CD4-positive, alpha-beta T cell (primary cell): ENCODE results near the gene PPM1H. TPM values are rescaled to one million over a fixed set of nuclear protein-coding genes. Genes with fewer than 3 reads are reported as not detected.
"Not testable (repeated sequence)": the region's sequence is repeated elsewhere in the genome, so short reads cannot be mapped to it uniquely, and the experiment has no call there.

Experiments
- ATAC-seq: fragments of 200-7000 bp; cut with Tn5 transposase; one replicate; pipeline ENCODE4 v1.10.0; 2022; ENCODE audit warnings: mild to moderate bottlenecking; ENCODE audit not compliant: poor library complexity
- CTCF ChIA-PET: fragments of 350-600 bp; sonication (Branson Sonifier 250); formaldehyde crosslinking; loops from one replicate; lab custom pipeline; 2021; ENCODE audit warnings: antibody characterized with exemption, inconsistent platforms; lab: Charles Lee
- POLR2A ChIA-PET: fragments of 350-600 bp; sonication (Branson Sonifier 250); formaldehyde crosslinking; loops from one replicate; lab custom pipeline; 2021; ENCODE audit warnings: antibody characterized with exemption, inconsistent platforms; lab: Charles Lee
- DNase-seq, 14 experiments: peaks; one replicate each; pipeline ENCODE4 v3.0.0-alpha.2; 2013 to 2020; ENCODE audit warnings: mixed read lengths in 2 of 14
- H3K27ac ChIP-seq, 2 donors: one replicate each; pipeline versions ENCODE4 v1.5.1 to v1.7.0; 2013; ENCODE audit warnings: low read length in 2 of 2, low read depth in 1 of 2, mild to moderate bottlenecking in 1 of 2
- H3K27me3 ChIP-seq, 2 experiments: 1 replicate in 1 of 2; 2 replicates in 1 of 2; pipeline versions ENCODE4 v1.6.1 to v1.7.0; 2013; ENCODE audit warnings: low read length in 2 of 2, control low read depth in 1 of 2, mild to moderate bottlenecking in 1 of 2, moderate library complexity in 1 of 2; ENCODE audit not compliant: insufficient read depth in 2 of 2, control insufficient read depth in 1 of 2
- H3K36me3 ChIP-seq: one replicate; pipeline ENCODE4 v1.6.1; 2013; ENCODE audit warnings: low read length, control low read depth; ENCODE audit not compliant: insufficient read depth
- H3K4me1 ChIP-seq: one replicate; pipeline ENCODE4 v1.6.1; 2013; ENCODE audit warnings: low read length, control low read depth; ENCODE audit not compliant: insufficient read depth
- H3K4me3 ChIP-seq: one replicate; pipeline ENCODE4 v1.5.1; 2013; ENCODE audit warnings: mild to moderate bottlenecking, low read length, moderate library complexity
- H3K9me3 ChIP-seq, 2 experiments: 1 replicate in 1 of 2; 2 replicates in 1 of 2; pipeline versions ENCODE4 v1.6.1 to v1.7.0; 2013; ENCODE audit warnings: low read length in 2 of 2, mild to moderate bottlenecking in 2 of 2, control low read depth in 1 of 2, moderate library complexity in 1 of 2; ENCODE audit not compliant: control insufficient read depth in 1 of 2, insufficient read depth in 1 of 2
- H3K27ac Mint-ChIP-seq: one replicate; pipeline ENCODE4 v1.8.0; 2020; ENCODE audit warnings: mixed read lengths
- H3K27me3 Mint-ChIP-seq: one replicate; pipeline ENCODE4 v1.8.0; 2021; ENCODE audit warnings: mixed read lengths
- H3K36me3 Mint-ChIP-seq: one replicate; pipeline ENCODE4 v1.8.0; 2021; ENCODE audit warnings: low read depth, mixed read lengths
- H3K4me1 Mint-ChIP-seq: one replicate; pipeline ENCODE4 v1.8.0; 2021; ENCODE audit warnings: low read depth, mixed read lengths
- H3K4me3 Mint-ChIP-seq: one replicate; pipeline ENCODE4 v1.8.0; 2020; ENCODE audit warnings: mild to moderate bottlenecking, mixed read lengths
- H3K9me3 Mint-ChIP-seq: one replicate; pipeline ENCODE4 v1.8.0; 2020; ENCODE audit warnings: mixed read lengths
- CTCF ChIP-seq: fragments of 200-600 bp; IDR thresholded peaks from one replicate; pipeline ENCODE4 v1.8.0; 2022; ENCODE audit warnings: antibody characterized with exemption, mild to moderate bottlenecking
- intact Hi-C, 2 experiments: fragments of 100-400 bp; cut with DNase I in 1 of 2; cut with micrococcal nuclease in 1 of 2; formaldehyde crosslinking; loops; one replicate each; pipeline versions ENCODE4 v1.15.1 to v1.9.0; 2023 to 2025; cut with DNase I, micrococcal nuclease
- total RNA-seq, 174 experiments: library from RNA in 2 of 174; stranded (reverse) in 2 of 174; gene quantifications; one replicate each; pipeline ENCODE4 v1.2.3 and lab custom pipeline; 2021 to 2026

Gene PPM1H
- total RNA-seq, 2 experiments from 2014 or later, result not detected

GRCh38 chr12:62762645-62763044 is 172.3 kb downstream of the PPM1H start:
- Histone ChIP-seq H3K4me1 (no peaks in the 10 kb centered on the region), H3K9me3 (no peaks in the 10 kb centered on the region), H3K27me3 (no peaks in the 10 kb centered on the region), H3K27ac (no peak overlapping the region), H3K36me3 (no peaks in the 10 kb centered on the region), H3K4me3 (no peak overlapping the region)
- no peaks in the 10 kb centered on the region for H3K36me3 Mint-ChIP-seq
- DNase-seq (no peak), ATAC-seq (no peak)
- ChIA-PET CTCF (no interaction called here), POLR2A (no interaction called here)
- no peak for TF ChIP-seq CTCF
- H3K27ac Mint-ChIP-seq, result no peak overlapping the region
- intact Hi-C loops, result no loop called here
- no peaks in the 10 kb centered on the region for H3K9me3 Mint-ChIP-seq
- no peaks in the 10 kb centered on the region for H3K4me1 Mint-ChIP-seq
- peaks cover 7% of the 10 kb centered on the region for H3K27me3 Mint-ChIP-seq
- no peak overlapping the region for H3K4me3 Mint-ChIP-seq

DNA sequence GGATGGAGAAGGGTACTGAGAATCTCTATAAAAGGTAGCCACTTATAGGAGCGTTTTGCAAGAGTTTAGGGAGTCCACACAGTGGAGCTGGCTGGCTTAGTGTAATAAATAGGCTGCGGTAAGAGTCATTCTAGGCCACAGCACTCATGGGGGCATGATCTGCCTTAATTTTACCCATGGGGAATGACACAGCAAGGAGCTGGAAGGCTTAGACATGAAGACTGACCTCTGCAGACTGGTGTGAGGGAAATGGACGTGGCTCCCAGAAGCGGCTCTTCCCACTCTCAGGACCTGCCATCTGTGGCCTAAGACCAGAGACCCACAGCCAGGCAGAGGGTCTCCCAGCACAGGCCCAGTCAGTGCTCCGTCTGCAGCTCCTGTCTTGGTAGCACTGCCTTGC is 173.3 kb downstream of the PPM1H start:
- no peak overlapping the region for H3K4me3 ChIP-seq
- Mint-ChIP-seq H3K9me3 (no peaks in the 10 kb centered on the region), H3K27me3 (peaks cover 7% of the 10 kb centered on the region), H3K4me1 (no peaks in the 10 kb centered on the region), H3K4me3 (no peak overlapping the region), H3K36me3 (no peaks in the 10 kb centered on the region), H3K27ac (no peak overlapping the region)
- H3K4me1 ChIP-seq, result no peaks in the 10 kb centered on the region
- no peak for TF ChIP-seq CTCF
- no peaks in the 10 kb centered on the region for H3K9me3 ChIP-seq
- intact Hi-C loops, result no loop called here
- DNase-seq (no peak), ATAC-seq (no peak)
- ChIA-PET POLR2A (no interaction called here), CTCF (no interaction called here)
- H3K27ac ChIP-seq, result no peak overlapping the region
- H3K36me3 ChIP-seq, result no peaks in the 10 kb centered on the region
- H3K27me3 ChIP-seq, result no peaks in the 10 kb centered on the region

- CTCF ChIA-PET, result no interaction called here
- H3K27ac ChIP-seq, result no peak overlapping the region
- Mint-ChIP-seq H3K9me3 (no peaks in the 10 kb centered on the region), H3K4me1 (no peaks in the 10 kb centered on the region), H3K4me3 (no peak overlapping the region), H3K36me3 (no peaks in the 10 kb centered on the region), H3K27ac (no peak overlapping the region), H3K27me3 (peaks cover 7% of the 10 kb centered on the region)
- H3K27me3 ChIP-seq, result no peaks in the 10 kb centered on the region
- DNase-seq (no peak), ATAC-seq (no peak)
- no peak overlapping the region for H3K4me3 ChIP-seq
- intact Hi-C loops, result no loop called here
- no peaks in the 10 kb centered on the region for H3K9me3 ChIP-seq
- no peaks in the 10 kb centered on the region for H3K4me1 ChIP-seq
- no peak for TF ChIP-seq CTCF
- POLR2A ChIA-PET, result no interaction called here
- H3K36me3 ChIP-seq, result no peaks in the 10 kb centered on the region
These were observed 174.2 kb downstream of the PPM1H start for GRCh38 chr12:62760779-62761178.

DNA sequence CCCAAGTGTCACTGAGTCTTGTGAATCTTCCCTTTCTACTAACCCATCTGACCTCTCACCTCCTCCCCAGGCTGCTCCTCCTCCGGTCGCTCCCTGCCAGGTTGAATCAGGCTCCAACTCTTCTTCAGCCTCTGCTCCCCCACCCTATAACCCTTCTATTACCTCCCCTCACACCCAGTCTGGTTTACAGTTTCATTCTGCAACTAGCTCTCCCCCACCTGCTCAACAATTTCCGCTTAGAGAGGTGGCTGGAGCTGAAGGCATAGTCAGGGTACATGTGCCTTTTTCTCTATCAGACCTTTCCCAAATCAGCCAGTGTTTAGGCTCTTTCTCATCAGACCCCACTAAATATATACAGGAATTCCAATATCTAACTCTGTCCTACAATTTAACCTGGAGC is 174.6 kb downstream of the PPM1H start:
- H3K9me3 ChIP-seq, POLR2A ChIA-PET, H3K4me3 Mint-ChIP-seq, H3K36me3 Mint-ChIP-seq, DNase-seq, H3K4me1 ChIP-seq, intact Hi-C loops, H3K4me1 Mint-ChIP-seq, H3K27me3 Mint-ChIP-seq, H3K27ac Mint-ChIP-seq, H3K27ac ChIP-seq, H3K4me3 ChIP-seq, H3K27me3 ChIP-seq, H3K36me3 ChIP-seq, CTCF ChIA-PET, H3K9me3 Mint-ChIP-seq, ATAC-seq: not testable (repeated sequence)
